ENCODE measurements around the gene MMD2.
"Not testable (repeated sequence)": the region's sequence is repeated elsewhere in the genome, so short reads cannot be mapped to it uniquely, and the experiment has no call there.

Gene MMD2, protein sequence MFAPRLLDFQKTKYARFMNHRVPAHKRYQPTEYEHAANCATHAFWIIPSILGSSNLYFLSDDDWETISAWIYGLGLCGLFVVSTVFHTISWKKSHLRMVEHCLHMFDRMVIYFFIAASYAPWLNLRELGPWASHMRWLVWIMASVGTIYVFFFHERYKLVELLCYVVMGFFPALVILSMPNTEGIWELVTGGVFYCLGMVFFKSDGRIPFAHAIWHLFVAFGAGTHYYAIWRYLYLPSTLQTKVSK

DNA sequence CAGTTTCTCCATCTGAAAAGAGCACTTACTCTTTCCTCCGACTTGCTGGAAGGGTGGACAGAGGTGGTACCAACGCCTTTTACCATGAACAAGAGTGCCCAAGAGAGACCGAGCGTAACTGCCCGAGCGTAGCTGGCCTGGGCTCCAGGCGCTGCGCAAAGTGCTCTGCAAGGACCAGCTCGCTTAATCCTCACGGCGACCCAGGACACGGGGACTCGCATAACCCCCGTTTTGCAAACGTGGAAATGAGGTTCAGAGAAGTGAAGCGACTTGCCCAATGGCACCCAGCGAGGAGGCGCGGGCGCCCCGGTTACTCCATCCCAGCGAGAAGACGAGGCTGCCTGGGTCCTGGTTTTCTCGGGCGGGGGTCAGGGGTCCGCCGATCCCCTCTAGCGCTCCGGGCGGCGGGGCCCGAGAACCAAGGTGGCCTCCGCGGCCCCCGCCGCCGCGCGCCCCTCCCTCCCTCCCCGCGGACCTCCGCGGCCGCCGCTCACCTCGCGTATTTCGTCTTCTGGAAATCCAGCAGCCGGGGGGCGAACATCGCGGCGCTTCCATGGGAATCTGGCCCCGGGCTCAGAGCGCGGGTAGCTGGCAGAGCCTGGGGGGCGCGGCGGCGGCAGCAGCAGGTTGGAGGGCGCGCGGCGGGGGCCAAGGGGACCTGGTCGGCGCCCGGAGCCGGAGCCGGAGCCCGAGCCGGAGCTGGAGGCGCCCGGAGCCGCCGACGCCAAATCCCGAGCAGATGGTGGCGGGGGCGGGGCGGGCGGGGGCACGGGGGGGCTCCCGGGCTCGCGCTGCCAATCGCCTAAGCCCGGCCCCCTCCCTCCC, at the start of gene MMD2:
Gene MMD2, minus strand, starts transcription at position 711 of the 825 bp plus-strand sequence. Its CDS starts 170 bp downstream, at position 541.
- DNase-seq (ENCODE audit: low spot score): no peak

DNA sequence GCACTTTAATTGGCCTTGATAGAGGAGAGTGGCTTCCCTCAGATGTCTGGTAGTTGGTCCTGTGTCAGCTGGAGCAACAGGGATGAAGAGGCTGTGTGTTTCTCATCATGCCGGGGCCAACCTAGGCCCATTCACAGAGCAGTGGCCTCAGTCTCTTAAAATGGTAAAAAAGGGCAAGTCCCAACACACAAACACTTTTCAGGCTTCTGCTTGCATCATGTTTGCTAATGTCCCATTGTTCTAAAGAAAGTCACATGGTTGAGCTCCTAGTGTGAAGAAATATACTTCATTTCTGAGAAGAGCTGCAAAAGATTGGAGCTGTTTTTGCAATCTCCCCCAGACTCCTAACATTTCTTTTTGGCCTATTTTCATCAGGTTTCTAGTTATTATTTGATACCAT, 46.1 kb upstream of the MMD2 start:
- no peak for DNase-seq (ENCODE audit: low spot score)

DNA sequence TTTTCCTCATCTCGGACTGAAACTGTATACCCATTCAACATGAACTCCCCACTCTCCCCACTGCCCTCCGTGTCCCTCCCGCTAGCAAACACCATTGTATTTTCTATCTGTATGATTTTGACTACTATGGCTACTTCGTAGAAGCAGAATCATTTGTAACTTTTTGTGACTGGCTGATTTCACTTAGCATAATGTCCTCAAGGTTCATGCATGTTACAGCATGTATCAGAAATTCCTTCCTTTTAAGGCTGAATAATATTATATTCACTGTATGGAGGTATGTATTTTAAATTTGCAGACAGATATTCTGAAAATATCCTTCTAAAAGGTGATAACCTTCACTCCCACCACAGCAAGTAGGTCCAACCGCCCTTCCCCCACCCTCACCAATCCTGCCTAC, 42.9 kb upstream of the MMD2 start:
- no peak for DNase-seq (ENCODE audit: low spot score)

DNA sequence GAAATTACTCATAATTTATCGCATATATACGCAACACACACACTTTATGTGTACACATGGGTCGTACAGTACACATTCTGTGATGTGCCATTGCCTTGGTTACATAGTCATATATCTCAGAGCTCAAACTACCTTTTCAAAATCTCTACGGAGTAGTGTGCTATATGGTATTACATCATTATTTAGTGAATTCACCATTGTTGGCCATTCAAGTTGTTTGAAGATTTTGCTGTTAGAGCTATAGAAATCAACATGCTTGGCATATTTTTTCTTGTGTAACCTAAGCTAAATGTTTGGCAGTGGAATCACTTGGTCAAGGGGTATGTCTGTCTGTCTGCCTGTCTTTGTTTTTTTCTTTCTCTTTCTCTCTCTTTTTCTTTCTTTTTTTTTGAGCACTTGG, 42.0 kb upstream of the MMD2 start:
- DNase-seq (ENCODE audit: low spot score): no peak

DNA sequence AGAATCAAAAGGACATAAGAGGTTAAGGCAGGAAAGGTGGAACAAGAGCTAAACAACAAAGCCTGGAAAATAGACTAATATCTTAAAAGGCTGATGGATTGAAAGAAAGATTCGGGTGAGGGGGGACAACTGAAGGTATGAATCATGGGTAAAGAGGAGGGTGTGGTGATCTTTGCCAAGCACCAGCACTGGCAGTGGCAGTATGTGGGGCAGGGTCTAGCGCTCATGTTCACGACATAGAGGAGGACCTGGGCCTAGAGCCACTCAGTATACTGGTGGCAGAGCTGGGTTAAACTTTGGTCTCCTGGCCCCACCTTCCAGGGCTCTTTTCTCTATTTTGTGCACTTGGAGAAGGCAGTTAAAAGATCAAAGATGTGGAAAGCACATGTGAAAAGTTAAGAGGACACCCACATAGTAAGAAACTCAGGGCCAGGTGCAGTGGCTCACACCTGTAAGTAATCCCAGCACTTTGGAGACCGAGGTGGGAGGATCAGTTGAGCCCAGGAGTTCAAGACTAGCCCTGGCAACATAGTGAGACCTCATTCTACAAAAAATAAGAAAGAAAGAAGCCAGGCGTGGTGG, 40.5 kb upstream of the MMD2 start:
- no peak for DNase-seq (ENCODE audit: low spot score)

DNA sequence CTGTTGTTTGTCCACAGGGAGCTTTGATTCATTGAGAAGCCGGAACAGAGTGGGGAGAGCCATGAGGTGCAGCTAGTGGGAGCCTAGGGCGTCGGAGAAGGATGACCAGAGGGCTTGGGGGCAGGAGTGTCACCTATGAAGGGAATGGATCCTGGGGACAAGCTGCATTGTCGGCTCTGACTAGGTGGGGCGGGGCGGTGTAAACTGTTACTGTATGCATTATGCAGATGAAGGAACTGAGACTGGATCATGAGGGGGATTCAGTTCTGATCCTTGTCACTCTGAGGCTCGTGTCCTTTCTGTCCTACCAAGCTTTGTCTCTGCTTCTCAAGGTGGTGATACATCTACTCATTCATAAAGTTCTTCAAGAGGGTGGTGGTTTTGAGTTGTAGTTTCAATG, 39.9 kb upstream of the MMD2 start:
- no peak for DNase-seq (ENCODE audit: low spot score)

DNA sequence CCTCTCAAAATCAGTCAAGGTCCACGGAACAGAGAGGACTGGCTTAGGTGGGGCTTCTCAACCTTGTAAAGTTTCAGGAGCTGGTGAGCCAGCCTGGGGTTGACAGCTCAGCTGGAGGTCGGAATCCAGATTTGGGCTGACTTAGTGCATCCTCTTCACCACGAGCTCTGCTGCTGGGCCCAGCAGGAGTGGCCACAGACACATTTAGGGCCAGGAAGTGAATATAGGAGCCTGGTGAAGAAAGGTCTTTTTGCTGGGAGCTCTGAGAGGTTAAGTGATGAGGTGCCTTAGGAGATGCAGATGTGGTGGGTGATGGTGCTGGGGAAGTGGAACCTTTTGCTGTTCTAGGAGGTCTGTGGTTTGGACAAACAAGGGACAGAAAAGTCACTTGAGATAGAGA, 39.3 kb upstream of the MMD2 start:
- DNase-seq (ENCODE audit: low spot score): no peak

DNA sequence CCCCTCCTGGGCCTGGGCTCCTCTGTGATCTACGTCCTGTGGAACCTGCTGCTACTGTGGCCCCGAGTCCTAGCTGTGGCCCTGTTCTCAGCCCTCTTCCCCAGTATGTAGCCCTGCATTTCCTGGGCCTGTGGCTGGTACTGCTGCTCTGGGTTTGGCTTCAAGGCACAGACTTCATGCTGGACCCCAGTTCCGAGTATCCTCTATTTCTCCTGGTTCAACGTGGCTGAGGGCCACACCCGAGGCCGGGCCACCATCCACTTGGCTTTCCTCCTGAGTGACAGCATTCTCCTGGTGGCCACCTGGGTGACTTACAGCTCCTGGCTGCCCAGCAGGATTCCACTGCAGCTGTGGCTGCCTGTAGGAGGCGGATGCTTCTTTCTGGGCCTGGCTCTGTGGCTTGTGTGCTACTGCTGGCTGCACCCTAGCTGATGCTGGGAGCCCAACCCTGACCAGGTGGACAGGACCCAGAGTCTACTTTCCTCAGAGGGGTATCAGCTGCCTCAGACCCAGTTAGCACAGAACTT, 37.8 kb upstream of the MMD2 start:
- no peak for DNase-seq (ENCODE audit: low spot score)

DNA sequence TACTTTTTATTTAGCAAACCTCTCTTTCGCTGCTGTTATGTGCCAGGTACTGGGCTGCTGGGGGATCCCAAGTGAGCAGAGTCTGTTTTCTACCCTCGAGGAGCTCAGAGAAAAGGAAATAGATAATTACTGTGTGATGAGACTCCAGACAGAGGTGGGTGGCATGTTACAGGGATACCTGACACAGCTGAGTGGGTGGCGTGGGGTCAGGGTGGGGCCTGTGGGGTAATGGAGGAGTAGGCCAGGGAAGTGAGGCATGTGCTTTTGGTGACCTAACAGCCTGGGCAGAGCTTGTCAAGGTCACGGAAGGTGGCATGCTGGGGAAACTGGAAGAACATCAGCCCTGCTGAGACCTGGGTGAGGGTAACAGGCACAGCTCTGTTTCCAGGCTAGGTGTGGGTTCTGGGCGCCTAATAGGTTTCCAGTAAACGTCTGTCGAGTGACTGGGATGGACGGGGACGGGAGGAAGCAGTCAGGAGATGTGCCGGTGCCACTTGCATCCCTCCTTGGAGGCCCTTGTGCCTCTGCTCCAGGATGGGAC, 36.5 kb upstream of the MMD2 start:
- no peak for DNase-seq (ENCODE audit: low spot score)

DNA sequence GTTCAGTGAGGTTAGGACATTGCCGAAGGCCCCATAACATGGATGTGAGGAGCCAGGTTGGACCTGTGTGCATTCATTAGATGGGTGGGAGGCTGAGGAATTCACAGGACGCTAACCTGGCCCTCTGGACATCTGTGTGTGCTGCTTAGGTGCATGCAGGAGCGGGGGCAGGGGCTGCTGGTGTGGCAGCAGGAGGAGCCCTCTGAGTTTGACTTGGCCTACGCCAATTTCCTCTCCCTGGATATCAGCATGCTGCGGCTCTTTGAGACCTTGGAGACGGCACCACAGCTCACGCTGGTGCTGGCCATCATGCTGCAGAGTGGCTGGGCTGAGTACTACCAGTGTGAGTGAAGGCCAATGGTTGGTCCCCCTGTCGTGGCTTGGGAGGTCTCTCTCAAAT, 34.5 kb upstream of the MMD2 start:
- no peak for DNase-seq (ENCODE audit: low spot score)

DNA sequence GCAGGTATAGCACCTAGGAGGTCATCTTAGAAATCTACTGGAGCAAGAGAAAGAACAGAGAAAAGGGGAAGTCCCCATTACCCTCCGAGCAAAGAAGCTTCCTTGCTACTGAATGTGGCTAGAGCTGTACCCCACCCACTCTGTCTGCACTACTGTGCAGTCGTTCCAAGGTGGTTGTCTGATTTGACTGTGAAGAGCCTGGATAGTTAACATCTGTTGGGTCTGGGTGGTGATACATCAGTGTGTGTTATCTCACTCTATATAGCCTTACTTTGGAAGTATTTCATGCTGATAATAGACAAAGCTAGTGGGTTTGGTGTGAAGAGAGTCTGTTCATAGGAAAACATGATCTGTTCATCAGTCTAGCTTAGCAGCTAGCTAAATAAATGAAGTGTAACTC, 23.8 kb upstream of the MMD2 start:
- not testable (repeated sequence) for DNase-seq (ENCODE audit: low spot score)

DNA sequence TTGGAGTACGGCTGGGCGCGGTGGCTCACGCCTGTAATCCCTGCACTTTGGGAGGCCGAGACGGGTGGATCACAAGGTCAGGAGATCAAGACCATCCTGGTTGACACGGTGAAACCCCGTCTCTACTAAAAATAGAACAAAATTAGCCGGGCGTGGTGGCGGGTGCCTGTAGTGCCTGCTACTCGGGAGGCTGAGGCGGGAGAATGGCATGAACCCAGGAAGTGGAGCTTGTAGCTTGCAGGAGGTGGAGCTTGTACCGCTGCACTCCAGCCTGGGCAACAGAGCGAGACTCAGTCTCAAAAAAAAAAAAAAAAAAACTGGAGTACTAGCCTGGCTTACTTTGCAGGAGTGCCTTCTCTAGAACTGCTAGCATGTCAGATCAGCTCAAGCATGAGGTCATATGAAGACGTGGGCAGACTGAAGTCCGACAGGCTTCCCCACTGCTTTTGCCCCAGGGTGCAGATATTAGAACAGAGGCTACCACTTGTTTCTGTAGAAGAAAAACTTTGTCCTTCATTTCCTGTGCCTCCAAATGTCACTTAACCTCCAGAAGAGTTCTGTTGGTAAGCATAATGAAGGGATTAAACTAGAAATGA, 22.4 kb upstream of the MMD2 start:
- DNase-seq (ENCODE audit: low spot score): not testable (repeated sequence)

DNA sequence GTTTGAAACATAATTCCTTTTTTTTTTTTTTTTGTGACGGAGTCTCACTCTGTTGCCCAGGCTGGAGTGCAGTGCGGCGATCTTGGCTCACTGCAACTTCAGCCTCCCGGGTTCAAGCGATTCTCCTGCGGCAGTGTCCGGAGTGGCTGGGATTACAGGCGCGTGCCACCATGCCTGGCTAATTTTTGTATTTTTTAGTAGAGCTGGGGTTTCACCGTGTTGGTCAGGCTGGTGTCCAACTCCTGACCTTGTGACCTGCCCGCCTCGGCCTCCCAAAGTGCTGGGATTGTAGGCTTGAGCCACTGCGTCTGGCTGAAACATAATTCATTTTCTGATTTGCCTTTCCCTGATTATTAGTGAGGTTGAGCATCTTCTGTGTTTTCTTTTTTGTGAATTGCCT, 16.6 kb upstream of the MMD2 start:
- DNase-seq (ENCODE audit: low spot score): not testable (repeated sequence)

DNA sequence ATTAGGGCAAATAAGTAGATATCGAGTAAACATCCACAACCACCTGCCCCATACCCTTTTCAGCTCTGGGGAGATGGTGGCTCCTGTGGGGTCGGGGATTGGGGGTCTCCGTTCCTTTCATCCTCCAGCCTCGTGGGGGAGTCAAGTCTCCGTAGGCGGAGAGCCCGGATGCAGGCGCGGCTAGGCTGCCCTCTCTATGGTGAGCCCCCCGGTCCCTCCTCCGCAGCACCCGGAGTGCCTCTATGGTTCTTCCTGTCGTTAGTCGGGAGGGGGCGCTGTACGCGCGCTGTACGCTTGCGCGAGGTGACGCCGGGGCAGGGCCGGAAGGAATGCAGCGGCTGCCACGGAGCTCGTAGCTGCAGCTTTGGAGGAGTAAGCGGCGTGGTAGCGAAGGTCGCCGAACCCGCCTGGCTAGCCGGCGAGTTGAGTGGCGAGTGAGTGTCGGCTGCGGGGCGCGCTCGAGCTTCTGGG, 14.8 kb upstream of the MMD2 start:
- peak; percentile 85 for DNase-seq (ENCODE audit: low spot score)

DNA sequence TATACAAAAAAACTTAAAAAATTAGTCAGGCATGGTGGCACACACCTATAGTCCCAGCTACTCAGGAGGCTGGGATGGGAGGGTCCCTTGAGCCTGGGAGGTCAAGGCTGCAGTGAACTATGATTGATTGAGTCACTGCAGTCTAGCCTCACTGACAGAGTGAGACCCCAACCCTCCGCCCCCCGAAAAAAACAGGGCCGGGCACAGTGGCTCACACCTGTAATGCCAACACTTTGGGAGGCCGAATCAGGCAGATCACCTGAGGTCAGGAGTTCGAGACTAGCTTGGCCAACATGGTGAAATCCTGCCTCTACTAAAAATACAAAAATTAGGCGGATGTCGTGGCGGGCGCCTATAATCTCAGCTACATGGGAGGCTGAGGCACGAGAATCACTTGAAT, 13.5 kb upstream of the MMD2 start:
- not testable (repeated sequence) for DNase-seq (ENCODE audit: low spot score)

DNA sequence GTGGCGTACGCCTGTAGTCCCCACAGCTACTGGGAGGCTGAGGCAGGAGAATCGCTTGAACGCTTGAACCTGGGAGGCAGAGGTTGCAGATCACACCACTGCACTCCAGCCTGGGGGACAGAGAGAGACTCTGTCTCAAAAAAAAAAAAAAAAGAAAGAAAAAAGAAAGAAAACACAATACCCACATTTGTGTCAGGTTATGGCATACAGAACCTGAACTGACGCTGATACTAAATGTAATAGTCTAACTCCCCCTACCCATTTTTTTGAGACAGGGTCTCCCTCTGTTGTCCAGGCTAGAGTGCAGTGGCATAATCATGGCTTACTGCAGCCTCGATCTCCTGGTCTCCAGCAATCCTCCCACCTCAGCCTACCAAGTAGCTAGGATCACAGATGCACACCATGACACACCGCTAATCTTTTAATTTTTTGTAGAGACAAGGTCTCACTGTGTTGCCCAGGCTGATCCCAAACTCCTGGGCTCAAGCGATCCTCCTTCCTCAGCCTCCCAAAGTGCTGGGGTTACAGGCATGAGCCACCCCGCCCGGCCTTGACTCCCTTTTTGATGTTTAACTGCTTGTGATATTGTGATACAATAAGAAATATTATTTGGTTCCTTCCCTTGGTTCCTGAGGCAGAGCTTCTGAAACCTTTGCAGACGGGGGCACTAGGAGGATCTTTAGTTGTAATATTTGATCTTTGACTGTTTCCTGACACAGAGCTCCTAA, 6.5 kb upstream of the MMD2 start:
- no peak for DNase-seq (ENCODE audit: low spot score)

DNA sequence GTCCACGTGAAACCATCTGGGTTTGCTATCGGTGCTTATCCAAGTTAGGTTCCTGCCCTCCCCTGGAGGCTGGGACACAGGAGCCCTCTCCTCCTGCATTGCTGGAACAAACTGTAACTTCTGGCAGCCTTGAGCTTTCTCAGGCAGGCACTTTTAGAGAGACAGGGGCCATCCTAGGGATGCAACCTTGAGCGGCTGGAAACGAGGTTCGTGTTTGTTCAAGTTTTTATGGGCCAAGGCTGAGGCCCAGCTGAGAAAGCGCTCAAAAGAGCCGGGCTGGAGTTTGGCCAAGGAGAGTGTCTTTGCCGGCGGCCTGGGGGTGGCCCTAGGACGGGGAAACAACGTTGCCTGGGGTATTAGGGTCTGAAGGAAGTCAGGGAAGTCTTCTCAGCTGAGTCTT, 5.5 kb upstream of the MMD2 start:
- no peak for DNase-seq (ENCODE audit: low spot score)

DNA sequence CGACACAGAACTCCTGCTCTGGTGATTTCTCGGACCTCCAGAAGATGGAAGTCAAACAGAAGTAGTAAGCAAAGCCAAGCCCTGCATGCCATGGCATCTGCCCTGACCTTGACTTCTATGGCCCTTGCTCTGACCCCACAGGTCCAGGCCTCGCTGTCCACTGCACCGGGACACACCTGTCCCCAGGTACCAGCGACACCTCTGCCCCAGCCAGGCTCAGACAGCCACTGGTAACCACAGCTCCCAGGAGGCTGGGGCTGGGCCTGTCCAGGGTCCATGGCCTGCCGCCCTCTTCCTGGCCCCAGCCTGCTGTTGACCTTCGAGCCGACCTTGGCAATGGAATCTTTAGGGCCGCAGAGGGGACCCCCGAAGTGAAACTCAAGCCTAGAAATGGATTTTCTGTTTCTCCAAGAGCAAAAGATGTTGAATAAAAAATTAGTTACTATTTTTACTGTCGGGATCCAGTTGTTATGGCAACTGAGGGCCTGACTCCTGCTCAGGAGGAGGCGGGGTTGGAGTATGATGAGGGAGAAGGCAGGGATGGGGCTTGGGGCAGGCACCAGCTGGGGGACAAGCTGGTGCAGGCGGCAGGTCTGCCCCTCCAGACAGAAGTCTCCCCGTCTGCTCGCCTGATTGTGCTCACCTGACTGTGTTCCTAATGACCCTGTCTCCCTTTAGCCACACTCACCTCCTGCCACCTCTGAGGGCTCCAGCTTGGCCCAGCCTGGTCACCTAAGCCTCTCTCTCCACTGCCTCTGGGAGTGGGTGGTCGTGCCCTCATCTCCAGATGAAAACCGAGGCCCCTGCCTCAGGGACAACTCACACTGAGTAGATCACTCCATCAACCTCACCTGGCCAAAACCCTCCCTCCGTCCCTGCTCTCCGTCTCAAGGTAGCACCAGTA, 4.1 kb upstream of the MMD2 start:
- DNase-seq (ENCODE audit: low spot score): no peak

DNA sequence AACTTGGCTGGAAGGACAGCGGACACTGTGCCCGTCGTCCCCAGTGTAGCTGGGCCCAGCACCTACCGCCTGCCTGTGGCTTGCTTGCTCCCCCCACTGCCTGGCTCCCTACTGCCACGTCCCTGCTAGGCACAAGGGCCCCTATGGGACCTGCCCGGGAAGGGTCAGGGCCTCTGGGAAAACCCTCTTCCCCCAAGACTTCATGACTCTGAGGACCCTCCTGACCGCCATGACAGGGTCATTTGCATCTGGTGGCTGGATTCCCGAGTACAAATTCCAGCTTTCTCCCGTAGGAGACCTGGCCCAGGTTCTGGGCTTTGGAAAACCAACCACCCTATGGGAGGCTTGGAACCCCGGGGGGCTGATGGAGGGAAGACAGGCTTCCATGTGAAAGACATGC, 1.4 kb upstream of the MMD2 start:
- DNase-seq (ENCODE audit: low spot score): no peak

DNA sequence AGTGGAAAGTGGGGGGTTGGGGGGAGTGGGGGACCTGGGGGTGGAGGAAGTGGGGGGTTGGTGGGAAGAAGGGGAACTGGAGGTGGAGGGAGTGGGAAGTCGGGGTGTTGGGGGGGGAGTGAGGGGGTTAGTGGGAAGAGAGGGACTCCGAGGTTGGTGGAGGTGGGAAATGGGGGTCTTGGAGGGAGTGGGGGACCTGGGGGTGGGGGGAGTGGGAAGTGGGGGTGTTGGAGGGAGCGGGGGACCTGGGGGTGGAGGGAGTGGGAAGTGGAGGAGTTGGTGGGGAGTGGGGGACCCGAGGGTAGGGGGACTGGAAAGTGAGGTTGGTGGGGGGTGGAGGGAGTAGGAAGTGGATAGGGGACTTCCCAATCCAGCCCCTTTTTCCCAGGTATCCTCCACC, 906 bp upstream of the MMD2 start:
- DNase-seq (ENCODE audit: low spot score): no peak

DNA sequence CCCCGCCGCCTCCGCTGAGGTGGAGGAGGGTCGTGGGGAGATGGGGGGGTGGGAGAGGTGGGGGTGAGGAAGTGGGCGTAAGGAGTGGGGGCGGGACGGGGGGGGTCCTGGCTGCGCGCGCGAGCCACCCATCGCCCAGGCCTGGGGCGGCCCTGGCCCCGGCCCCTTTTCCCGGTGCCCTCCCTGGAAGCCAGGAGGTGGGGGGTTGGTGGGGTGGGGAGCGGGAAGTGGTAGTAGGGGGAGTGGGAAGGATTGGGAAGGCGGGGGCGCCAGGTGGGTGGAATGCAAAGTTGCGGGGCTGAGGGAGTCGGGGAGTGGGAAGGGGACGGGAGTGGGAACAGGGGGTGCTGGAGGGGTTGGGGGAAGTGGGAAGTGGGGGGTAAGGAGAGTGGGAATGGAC, 319 bp upstream of the MMD2 start:
- DNase-seq (ENCODE audit: low spot score): no peak

Measured in AG08395 (cell line).